ENCODE measurements around the gene MAN1C1.

MAN1C1 gene

GRCh38 chr1:25746299-25747045, 129.9 kb downstream of the MAN1C1 start:
- no peak for DNase-seq

- DNase-seq: no peak
Measured at GRCh38 chr1:25747046-25747719, 130.6 kb downstream of the MAN1C1 start.

GRCh38 chr1:25748531-25749205, 132.1 kb downstream of the MAN1C1 start:
- no peak for DNase-seq

- no peak for DNase-seq
Measured at GRCh38 chr1:25750923-25751605, 134.5 kb downstream of the MAN1C1 start.

GRCh38 chr1:25754470-25755181, 138.0 kb downstream of the MAN1C1 start:
- no peak for DNase-seq

- no peak for DNase-seq
Measured at GRCh38 chr1:25755475-25756125, 139.0 kb downstream of the MAN1C1 start.

GRCh38 chr1:25756215-25756614, 139.6 kb downstream of the MAN1C1 start:
- no peak for DNase-seq

GRCh38 chr1:25757151-25757845, 140.7 kb downstream of the MAN1C1 start:
- DNase-seq: no peak

- DNase-seq: no peak
Measured at GRCh38 chr1:25757846-25758185, 141.2 kb downstream of the MAN1C1 start.

- no peak for DNase-seq
Measured at GRCh38 chr1:25758466-25759070, 142.0 kb downstream of the MAN1C1 start.

GRCh38 chr1:25760122-25760719, 143.6 kb downstream of the MAN1C1 start:
- DNase-seq: no peak

GRCh38 chr1:25760871-25761270, 144.3 kb downstream of the MAN1C1 start:
- DNase-seq: no peak

GRCh38 chr1:25763493-25763892, 146.9 kb downstream of the MAN1C1 start:
- DNase-seq: no peak

- DNase-seq: no peak
Measured at GRCh38 chr1:25765136-25765922, 148.7 kb downstream of the MAN1C1 start.

GRCh38 chr1:25765923-25766589, 149.5 kb downstream of the MAN1C1 start:
- no peak for DNase-seq

GRCh38 chr1:25766721-25767436, 150.3 kb downstream of the MAN1C1 start:
- DNase-seq: no peak

- no peak for DNase-seq
Measured at GRCh38 chr1:25767437-25767770, 150.8 kb downstream of the MAN1C1 start.

- no peak for DNase-seq
Measured at GRCh38 chr1:25768999-25769398, 152.4 kb downstream of the MAN1C1 start.
